Lower leg skin (tissue), 3 donors: Measurements from ENCODE around the gene FAM117B.

ENCODE experiments used
- POLR2A ChIP-seq, 2 donors: fragments of 450-650 bp; IDR thresholded peaks; one replicate each; pipeline ENCODE4 v1.6.1; 2016 to 2017; ENCODE audit warnings: antibody characterized with exemption in 2 of 2, mild to moderate bottlenecking in 1 of 2, moderate library complexity in 1 of 2
- TF ChIP-seq, protein P1 (sequence below), 3 donors: fragments of 450-650 bp; IDR thresholded peaks; one replicate each; pipeline ENCODE4 v1.5.1; 2016; ENCODE audit warnings: antibody characterized with exemption in 3 of 3, mild to moderate bottlenecking in 3 of 3, moderate library complexity in 2 of 3

DNA sequence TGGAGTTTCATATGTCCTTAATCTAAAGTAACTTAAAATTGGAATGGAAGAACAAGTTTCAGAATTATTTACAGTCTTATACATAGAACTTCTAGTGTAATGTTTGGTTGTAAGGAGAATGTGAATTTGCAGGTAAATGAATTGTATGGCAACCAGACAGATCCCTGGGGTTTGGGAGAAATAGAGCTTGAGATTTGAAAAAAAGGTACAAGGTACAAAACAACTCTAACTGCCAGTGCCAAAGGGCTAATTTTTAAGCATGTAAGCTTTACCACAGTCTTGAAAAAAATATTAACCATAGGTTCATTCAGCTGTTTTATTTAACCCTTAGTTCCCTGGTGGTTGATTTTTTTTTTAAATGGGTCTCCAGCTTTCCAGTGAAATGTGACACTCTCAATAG is 133.5 kb downstream of the FAM117B start:
- TF ChIP-seq, protein P1, sequence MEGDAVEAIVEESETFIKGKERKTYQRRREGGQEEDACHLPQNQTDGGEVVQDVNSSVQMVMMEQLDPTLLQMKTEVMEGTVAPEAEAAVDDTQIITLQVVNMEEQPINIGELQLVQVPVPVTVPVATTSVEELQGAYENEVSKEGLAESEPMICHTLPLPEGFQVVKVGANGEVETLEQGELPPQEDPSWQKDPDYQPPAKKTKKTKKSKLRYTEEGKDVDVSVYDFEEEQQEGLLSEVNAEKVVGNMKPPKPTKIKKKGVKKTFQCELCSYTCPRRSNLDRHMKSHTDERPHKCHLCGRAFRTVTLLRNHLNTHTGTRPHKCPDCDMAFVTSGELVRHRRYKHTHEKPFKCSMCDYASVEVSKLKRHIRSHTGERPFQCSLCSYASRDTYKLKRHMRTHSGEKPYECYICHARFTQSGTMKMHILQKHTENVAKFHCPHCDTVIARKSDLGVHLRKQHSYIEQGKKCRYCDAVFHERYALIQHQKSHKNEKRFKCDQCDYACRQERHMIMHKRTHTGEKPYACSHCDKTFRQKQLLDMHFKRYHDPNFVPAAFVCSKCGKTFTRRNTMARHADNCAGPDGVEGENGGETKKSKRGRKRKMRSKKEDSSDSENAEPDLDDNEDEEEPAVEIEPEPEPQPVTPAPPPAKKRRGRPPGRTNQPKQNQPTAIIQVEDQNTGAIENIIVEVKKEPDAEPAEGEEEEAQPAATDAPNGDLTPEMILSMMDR (IDR thresholded peaks at IDR 0.05): no peak
- TF ChIP-seq POLR2A (IDR thresholded peaks at IDR 0.05): no peak
